Stimulated activated CD8-positive, alpha-beta memory T cell treated with anti-CD3 and anti-CD28 coated beads, Interleukin-4, amount 100 ng/mL, for 48 hours (primary cell): ENCODE measurements around the gene TMF1.

ENCODE experiments used
- DNase-seq: peaks from one replicate; pipeline ENCODE4 v3.0.0-alpha.2; 2020

TMF1 gene

DNA sequence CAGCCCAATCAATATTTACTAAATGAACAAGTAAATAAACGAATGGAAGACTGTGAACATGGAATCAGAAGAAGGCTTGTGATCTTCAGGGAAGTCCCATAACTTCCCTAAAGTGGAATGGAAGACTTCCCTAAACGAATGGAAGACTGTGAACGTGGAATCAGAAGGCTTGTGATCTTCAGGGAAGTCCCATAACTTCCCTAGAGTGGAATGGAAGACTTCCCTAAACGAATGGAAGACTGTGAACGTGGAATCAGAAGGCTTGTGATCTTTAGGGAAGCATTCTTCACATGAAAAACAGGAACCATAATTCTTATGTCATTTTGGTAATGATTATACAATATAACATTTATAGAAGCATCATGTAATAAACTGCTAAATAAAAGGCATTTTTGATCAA lies 77.4 kb downstream of the TMF1 start:
- no peak for DNase-seq

DNA sequence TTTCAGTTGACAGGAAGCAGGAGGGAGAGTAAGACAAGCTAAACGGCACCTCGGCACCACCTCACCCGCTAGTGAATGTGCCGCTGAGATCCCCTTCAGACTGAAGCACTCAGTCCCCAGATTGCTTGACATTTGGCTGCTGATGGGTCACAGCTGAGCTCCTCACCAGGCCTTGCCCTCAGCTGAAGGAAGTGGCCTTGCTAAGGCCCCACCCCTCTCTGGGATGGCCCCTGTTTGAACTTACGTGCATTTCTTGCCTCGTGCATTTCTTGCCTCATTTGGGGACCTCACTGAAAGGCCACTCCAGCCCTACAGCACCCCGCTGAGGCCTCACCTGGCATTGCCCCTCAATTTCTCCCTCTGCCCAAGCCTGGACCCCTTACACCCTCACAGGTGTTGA lies 78.5 kb downstream of the TMF1 start:
- no peak for DNase-seq

- DNase-seq = peak; percentile 70
Observed at GRCh38 chr3:68972358-68972979, 79.7 kb downstream of the TMF1 start.
